Measurements from ENCODE around the gene KCNQ1OT1.

KCNQ1OT1 gene

DNA sequence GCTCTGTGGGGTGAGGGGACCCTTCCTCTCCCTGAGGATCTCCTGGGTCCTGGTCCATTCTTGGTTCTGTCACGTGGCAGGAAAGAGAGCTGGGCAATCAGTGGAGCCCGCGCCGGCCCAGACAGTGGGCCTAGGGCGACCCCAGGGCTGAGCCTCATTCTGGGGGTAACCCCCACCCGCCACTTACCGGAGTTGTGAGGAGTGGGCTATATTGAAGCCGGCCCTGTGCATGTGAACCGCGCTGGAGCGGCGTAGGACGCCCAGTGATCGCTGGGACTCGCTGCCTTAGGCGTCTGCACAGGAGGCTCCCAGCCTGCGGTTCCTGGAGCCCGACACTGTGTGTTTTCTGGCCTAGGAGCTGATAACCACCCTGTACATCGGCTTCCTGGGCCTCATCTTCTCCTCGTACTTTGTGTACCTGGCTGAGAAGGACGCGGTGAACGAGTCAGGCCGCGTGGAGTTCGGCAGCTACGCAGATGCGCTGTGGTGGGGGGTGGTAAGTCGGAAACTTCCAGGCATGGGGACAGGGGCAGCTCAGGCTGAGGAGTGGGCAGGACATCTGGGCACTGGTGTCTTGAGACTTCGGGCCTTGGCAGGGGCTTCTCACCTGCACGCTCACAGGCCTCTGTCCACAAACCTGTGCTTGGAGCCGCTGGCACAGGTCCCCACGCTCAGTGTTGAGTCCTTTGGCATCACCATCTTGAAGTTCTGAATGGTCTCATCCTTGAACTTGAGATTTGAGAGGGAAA is 127.1 kb downstream of the KCNQ1OT1 start:
- H3K14ac ChIP-seq (ENCODE audit: low read length) = peak overlapping the region; percentile 14
- peak overlapping the region; percentile 62 for H3K18ac ChIP-seq (ENCODE audit: low read length)
- peak overlapping the region; percentile 19 for H2BK5ac ChIP-seq (ENCODE audit: low read length)
- no peak overlapping the region for H3K4ac ChIP-seq (ENCODE audit: low read length)
- H2AK5ac ChIP-seq (ENCODE audit: low read depth, low read length) = peak overlapping the region; percentile 66
- no CpG with 5 or more reads among the region's 33 CpGs for WGBS, 2 donors (ENCODE audit: extremely low coverage in 2 of 2, insufficient read length in 2 of 2, insufficient replicate concordance in 1 of 2)
- H2BK12ac ChIP-seq (ENCODE audit: low read length) = no peak overlapping the region
- H2BK15ac ChIP-seq (ENCODE audit: low read length) = no peak overlapping the region
- H3K9me3 ChIP-seq (replicated peaks in 1 of 2; ENCODE audit: control insufficient read depth in 2 of 2, insufficient read depth in 1 of 2, low read depth in 1 of 2, low read length in 2 of 2) = peaks cover 3 to 6% of the 10 kb centered on the region in 2 donors
- H4K8ac ChIP-seq (ENCODE audit: low read depth, low read length) = no peak overlapping the region
- peaks cover 0 to 3% of the 10 kb centered on the region in 2 donors for H3K4me1 ChIP-seq (ENCODE audit: control insufficient read depth in 2 of 2, insufficient read depth in 1 of 2, low read depth in 1 of 2, low read length in 2 of 2)
- no peak overlapping the region for H3K27ac ChIP-seq (replicated peaks; ENCODE audit: low read length)
- H3K4me2 ChIP-seq (ENCODE audit: insufficient read depth, low read length, poor library complexity, severe bottlenecking) = no peak overlapping the region
- no peak overlapping the region for H3K4me3 ChIP-seq (ENCODE audit: low read length in 2 of 2)
- H4K91ac ChIP-seq (ENCODE audit: low read depth, low read length, poor library complexity) = no peak overlapping the region
- H3K36me3 ChIP-seq (replicated peaks in 1 of 2; ENCODE audit: control insufficient read depth in 2 of 2, insufficient read depth in 2 of 2, low read length in 2 of 2) = no peaks in the 10 kb centered on the region
- no peaks in the 10 kb centered on the region for H3K79me1 ChIP-seq (ENCODE audit: low read depth, low read length)
- no peak overlapping the region for H3K23ac ChIP-seq (ENCODE audit: low read depth, low read length, poor library complexity)
- H3K27me3 ChIP-seq (ENCODE audit: control insufficient read depth in 3 of 3, insufficient read depth in 3 of 3, low read depth in 1 of 3, low read length in 3 of 3) = peaks cover 0 to 5% (median 0%) of the 10 kb centered on the region in 3 experiments
- no peak overlapping the region for H2AFZ ChIP-seq (ENCODE audit: low read length)
- no peak overlapping the region for H2BK120ac ChIP-seq (ENCODE audit: low read depth, low read length)
- H3K9ac ChIP-seq (ENCODE audit: low read depth, low read length, poor library complexity) = no peak overlapping the region
- no peak for DNase-seq (ENCODE audit: low spot score)

DNA sequence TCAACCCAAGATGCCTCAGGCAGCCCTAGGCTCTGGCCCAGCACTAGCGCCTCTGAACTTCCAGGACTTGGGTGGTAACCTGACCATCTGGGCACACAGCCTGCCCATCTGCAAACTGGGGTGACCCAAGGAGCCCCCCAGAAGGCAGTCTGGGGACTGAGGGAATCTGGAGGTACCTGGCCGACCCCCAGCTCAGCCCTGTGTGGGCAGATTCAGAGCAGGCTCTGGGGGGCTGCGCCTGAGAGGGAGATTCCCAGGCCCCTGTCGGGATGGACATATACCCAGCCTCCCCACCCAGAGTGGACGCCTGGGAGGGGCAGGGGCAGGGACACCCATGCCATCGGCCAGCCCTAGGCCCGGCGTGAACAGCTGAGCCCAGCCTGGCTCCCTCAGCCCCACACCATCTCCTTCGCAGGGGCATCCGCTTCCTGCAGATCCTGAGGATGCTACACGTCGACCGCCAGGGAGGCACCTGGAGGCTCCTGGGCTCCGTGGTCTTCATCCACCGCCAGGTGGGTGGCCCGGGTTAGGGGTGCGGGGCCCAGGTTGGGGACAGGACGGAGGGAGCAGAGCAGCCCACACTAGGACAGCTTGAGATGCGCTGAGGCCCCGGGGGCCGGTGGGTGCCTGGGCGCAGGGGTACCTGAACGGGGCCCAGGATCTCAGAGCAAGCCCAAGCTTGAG is 128.1 kb downstream of the KCNQ1OT1 start:
- no peak overlapping the region for H2BK15ac ChIP-seq (ENCODE audit: low read length)
- no peaks in the 10 kb centered on the region for H3K79me1 ChIP-seq (ENCODE audit: low read depth, low read length)
- H3K9me3 ChIP-seq (replicated peaks in 1 of 2; ENCODE audit: control insufficient read depth in 2 of 2, insufficient read depth in 1 of 2, low read depth in 1 of 2, low read length in 2 of 2) = peaks cover 3 to 6% of the 10 kb centered on the region in 2 donors
- H2BK120ac ChIP-seq (ENCODE audit: low read depth, low read length) = no peak overlapping the region
- H3K14ac ChIP-seq (ENCODE audit: low read length) = peak overlapping the region; percentile 0
- H2AK5ac ChIP-seq (ENCODE audit: low read depth, low read length) = peak overlapping the region; percentile 66
- no CpG with 5 or more reads among the region's 23 CpGs for WGBS, 2 donors (ENCODE audit: extremely low coverage in 2 of 2, insufficient read length in 2 of 2, insufficient replicate concordance in 1 of 2)
- no peak overlapping the region for H3K27ac ChIP-seq (replicated peaks; ENCODE audit: low read length)
- no peak overlapping the region for H3K4ac ChIP-seq (ENCODE audit: low read length)
- no peak overlapping the region for H3K23ac ChIP-seq (ENCODE audit: low read depth, low read length, poor library complexity)
- peak overlapping the region in 1 of 2 donors; percentile 15 for H3K4me3 ChIP-seq (ENCODE audit: low read length in 2 of 2)
- peaks cover 0 to 5% (median 0%) of the 10 kb centered on the region in 3 experiments for H3K27me3 ChIP-seq (ENCODE audit: control insufficient read depth in 3 of 3, insufficient read depth in 3 of 3, low read depth in 1 of 3, low read length in 3 of 3)
- H2AFZ ChIP-seq (ENCODE audit: low read length) = no peak overlapping the region
- peak overlapping the region; percentile 29 for H2BK5ac ChIP-seq (ENCODE audit: low read length)
- peak overlapping the region; percentile 62 for H3K18ac ChIP-seq (ENCODE audit: low read length)
- H2BK12ac ChIP-seq (ENCODE audit: low read length) = no peak overlapping the region
- no peak overlapping the region for H4K91ac ChIP-seq (ENCODE audit: low read depth, low read length, poor library complexity)
- no peak for DNase-seq (ENCODE audit: low spot score)
- H3K36me3 ChIP-seq (replicated peaks in 1 of 2; ENCODE audit: control insufficient read depth in 2 of 2, insufficient read depth in 2 of 2, low read length in 2 of 2) = no peaks in the 10 kb centered on the region
- no peak overlapping the region for H3K4me2 ChIP-seq (ENCODE audit: insufficient read depth, low read length, poor library complexity, severe bottlenecking)
- peaks cover 0 to 4% of the 10 kb centered on the region in 2 donors for H3K4me1 ChIP-seq (ENCODE audit: control insufficient read depth in 2 of 2, insufficient read depth in 1 of 2, low read depth in 1 of 2, low read length in 2 of 2)
- H4K8ac ChIP-seq (ENCODE audit: low read depth, low read length) = no peak overlapping the region
- no peak overlapping the region for H3K9ac ChIP-seq (ENCODE audit: low read depth, low read length, poor library complexity)

DNA sequence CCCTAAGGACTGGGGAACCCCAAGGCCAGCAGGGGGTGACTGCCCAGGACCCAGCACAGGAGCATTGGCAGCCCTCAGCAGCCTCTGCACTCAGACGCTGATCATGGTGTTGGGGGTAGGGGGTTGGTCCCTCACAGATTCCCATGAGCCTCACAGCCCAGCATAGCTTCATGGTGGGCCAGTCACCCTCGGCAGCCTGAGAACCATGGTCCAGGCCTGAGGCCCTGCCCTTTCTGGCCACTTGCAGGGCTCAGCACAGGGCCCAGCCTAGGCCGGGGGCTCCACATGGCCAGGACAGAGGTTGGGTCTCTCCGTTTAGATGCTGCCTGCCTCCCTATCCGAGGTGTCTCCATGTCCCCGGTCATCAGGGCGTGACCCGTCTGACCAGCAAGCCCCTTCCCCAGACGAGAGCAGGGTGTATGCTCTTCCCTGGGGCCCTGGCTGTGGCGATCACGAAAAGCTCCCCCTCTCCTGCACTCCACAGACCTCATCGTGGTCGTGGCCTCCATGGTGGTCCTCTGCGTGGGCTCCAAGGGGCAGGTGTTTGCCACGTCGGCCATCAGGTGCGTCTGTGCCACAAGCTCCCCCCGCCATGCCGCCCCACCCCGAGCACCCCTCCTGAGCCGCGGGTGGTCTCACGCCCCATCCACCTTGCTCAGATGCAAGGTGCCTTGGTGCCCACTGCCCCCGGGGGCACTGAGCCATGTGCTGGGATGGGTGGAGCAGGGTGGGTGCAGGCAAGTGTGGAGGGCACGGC is 128.8 kb downstream of the KCNQ1OT1 start:
- Histone ChIP-seq H3K14ac (ENCODE audit: low read length) (peak overlapping the region; percentile 14), H2BK12ac (ENCODE audit: low read length) (no peak overlapping the region), H2BK15ac (ENCODE audit: low read length) (peak overlapping the region; percentile 88), H2BK120ac (ENCODE audit: low read depth, low read length) (peak overlapping the region; percentile 28), H3K4me1 (ENCODE audit: control insufficient read depth in 2 of 2, insufficient read depth in 1 of 2, low read depth in 1 of 2, low read length in 2 of 2) (peaks cover 0 to 4% of the 10 kb centered on the region in 2 donors), H3K27me3 (ENCODE audit: control insufficient read depth in 3 of 3, insufficient read depth in 3 of 3, low read depth in 1 of 3, low read length in 3 of 3) (peaks cover 0 to 5% (median 0%) of the 10 kb centered on the region in 3 experiments), H4K8ac (ENCODE audit: low read depth, low read length) (no peak overlapping the region), H4K91ac (ENCODE audit: low read depth, low read length, poor library complexity) (no peak overlapping the region), H3K36me3 (replicated peaks in 1 of 2; ENCODE audit: control insufficient read depth in 2 of 2, insufficient read depth in 2 of 2, low read length in 2 of 2) (no peaks in the 10 kb centered on the region), H2AK5ac (ENCODE audit: low read depth, low read length) (peak overlapping the region; percentile 66), H3K4me3 (ENCODE audit: low read length in 2 of 2) (no peak overlapping the region), H3K4me2 (ENCODE audit: insufficient read depth, low read length, poor library complexity, severe bottlenecking) (no peak overlapping the region), H3K27ac (replicated peaks; ENCODE audit: low read length) (no peak overlapping the region), H2BK5ac (ENCODE audit: low read length) (peak overlapping the region; percentile 29), H3K23ac (ENCODE audit: low read depth, low read length, poor library complexity) (peak overlapping the region; percentile 28), H3K79me1 (ENCODE audit: low read depth, low read length) (no peaks in the 10 kb centered on the region), H3K9ac (ENCODE audit: low read depth, low read length, poor library complexity) (no peak overlapping the region), H3K9me3 (replicated peaks in 1 of 2; ENCODE audit: control insufficient read depth in 2 of 2, insufficient read depth in 1 of 2, low read depth in 1 of 2, low read length in 2 of 2) (peaks cover 3 to 6% of the 10 kb centered on the region in 2 donors), H3K4ac (ENCODE audit: low read length) (no peak overlapping the region), H3K18ac (ENCODE audit: low read length) (peak overlapping the region; percentile 34), H2AFZ (ENCODE audit: low read length) (no peak overlapping the region)
- DNase-seq (ENCODE audit: low spot score) = no peak
- WGBS, 2 donors (ENCODE audit: extremely low coverage in 2 of 2, insufficient read length in 2 of 2, insufficient replicate concordance in 1 of 2) = no CpG with 5 or more reads among the region's 25 CpGs

Data from neuronal stem cell (in vitro differentiated cells).